Nephron (organoid): ENCODE measurements around the gene RBBP5.

Source experiments
- H3K27ac Mint-ChIP-seq, 3 experiments: 2 replicates each; pipeline ENCODE4 v1.8.0; 2020; ENCODE audit warnings: mixed read lengths in 3 of 3, mild to moderate bottlenecking in 2 of 3, moderate library complexity in 1 of 3
- H3K27me3 Mint-ChIP-seq: 2 replicates; pipeline ENCODE4 v1.8.0; 2021; ENCODE audit warnings: low read depth, mild to moderate bottlenecking, moderate library complexity, mixed read lengths
- H3K36me3 Mint-ChIP-seq: 2 replicates; pipeline ENCODE4 v1.8.0; 2020; ENCODE audit warnings: low read depth, mixed read lengths
- H3K4me1 Mint-ChIP-seq: 2 replicates; pipeline ENCODE4 v1.8.0; 2020; ENCODE audit warnings: mixed read lengths
- H3K4me3 Mint-ChIP-seq, 3 experiments: 2 replicates each; pipeline ENCODE4 v1.8.0; 2020; ENCODE audit warnings: mild to moderate bottlenecking in 3 of 3, mixed read lengths in 3 of 3, moderate library complexity in 2 of 3
- H3K9me3 Mint-ChIP-seq: 2 replicates; pipeline ENCODE4 v1.8.0; 2020; ENCODE audit warnings: mixed read lengths
- TF ChIP-seq, protein P1 (sequence below), 3 experiments: fragments of 200-600 bp; sonication (generic); IDR thresholded peaks; one replicate each; pipeline ENCODE4 v1.5.0; 2021; ENCODE audit warnings: antibody characterized with exemption in 3 of 3; ENCODE audit not compliant: unreplicated experiment in 3 of 3

RBBP5 gene

DNA sequence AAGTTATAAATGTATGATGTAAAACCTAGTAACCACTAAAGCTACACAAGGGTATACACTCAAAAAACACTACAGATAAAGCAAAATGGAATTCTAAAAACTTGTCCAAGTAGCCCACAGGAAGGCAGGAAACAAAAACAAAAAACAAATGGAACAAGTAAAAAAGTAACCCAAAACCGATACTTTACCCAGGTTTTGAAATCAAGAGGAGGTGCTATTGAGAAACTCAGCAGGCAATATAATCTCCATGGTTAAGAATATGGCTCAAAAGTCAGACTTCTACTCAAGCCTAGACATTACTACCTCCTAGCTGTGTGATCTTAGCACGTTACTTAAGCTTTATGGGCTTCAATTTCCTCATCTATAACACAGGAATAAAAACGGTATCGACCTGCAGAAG, 13.3 kb downstream of the RBBP5 start:
- Mint-ChIP-seq H3K27me3 (no peaks in the 10 kb centered on the region), H3K9me3 (no peaks in the 10 kb centered on the region), H3K4me1 (peaks cover 5% of the 10 kb centered on the region), H3K27ac (no peak overlapping the region), H3K4me3 (no peak overlapping the region), H3K36me3 (peaks cover 47% of the 10 kb centered on the region)
- TF ChIP-seq, protein P1, sequence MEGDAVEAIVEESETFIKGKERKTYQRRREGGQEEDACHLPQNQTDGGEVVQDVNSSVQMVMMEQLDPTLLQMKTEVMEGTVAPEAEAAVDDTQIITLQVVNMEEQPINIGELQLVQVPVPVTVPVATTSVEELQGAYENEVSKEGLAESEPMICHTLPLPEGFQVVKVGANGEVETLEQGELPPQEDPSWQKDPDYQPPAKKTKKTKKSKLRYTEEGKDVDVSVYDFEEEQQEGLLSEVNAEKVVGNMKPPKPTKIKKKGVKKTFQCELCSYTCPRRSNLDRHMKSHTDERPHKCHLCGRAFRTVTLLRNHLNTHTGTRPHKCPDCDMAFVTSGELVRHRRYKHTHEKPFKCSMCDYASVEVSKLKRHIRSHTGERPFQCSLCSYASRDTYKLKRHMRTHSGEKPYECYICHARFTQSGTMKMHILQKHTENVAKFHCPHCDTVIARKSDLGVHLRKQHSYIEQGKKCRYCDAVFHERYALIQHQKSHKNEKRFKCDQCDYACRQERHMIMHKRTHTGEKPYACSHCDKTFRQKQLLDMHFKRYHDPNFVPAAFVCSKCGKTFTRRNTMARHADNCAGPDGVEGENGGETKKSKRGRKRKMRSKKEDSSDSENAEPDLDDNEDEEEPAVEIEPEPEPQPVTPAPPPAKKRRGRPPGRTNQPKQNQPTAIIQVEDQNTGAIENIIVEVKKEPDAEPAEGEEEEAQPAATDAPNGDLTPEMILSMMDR (IDR thresholded peaks at IDR 0.05; ENCODE audit: unreplicated experiment in 3 of 3) = no peak

DNA sequence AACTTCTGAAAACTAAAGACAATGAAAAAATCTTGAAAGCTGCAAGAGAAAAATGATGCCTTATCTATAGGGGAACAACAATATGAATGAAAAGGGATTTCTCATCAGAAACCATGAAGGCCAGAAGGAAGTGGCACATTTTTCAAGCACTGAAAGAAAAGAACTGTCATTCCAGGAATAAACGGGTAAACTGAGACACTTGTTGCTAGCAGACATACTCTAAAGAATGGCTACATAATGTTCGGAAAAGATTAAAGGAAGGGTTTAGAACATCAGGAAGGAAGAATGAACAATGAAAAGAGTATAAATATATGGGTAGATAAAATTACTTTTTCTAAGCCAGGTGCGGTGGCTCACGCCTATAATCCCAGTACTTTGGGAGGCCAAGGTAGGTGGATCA, 14.5 kb downstream of the RBBP5 start:
- H3K27ac Mint-ChIP-seq = no peak overlapping the region
- no peaks in the 10 kb centered on the region for H3K27me3 Mint-ChIP-seq
- peaks cover 5% of the 10 kb centered on the region for H3K4me1 Mint-ChIP-seq
- H3K4me3 Mint-ChIP-seq = no peak overlapping the region
- peaks cover 49% of the 10 kb centered on the region for H3K36me3 Mint-ChIP-seq
- TF ChIP-seq, protein P1 (IDR thresholded peaks at IDR 0.05; ENCODE audit: unreplicated experiment in 3 of 3) = no peak
- no peaks in the 10 kb centered on the region for H3K9me3 Mint-ChIP-seq

DNA sequence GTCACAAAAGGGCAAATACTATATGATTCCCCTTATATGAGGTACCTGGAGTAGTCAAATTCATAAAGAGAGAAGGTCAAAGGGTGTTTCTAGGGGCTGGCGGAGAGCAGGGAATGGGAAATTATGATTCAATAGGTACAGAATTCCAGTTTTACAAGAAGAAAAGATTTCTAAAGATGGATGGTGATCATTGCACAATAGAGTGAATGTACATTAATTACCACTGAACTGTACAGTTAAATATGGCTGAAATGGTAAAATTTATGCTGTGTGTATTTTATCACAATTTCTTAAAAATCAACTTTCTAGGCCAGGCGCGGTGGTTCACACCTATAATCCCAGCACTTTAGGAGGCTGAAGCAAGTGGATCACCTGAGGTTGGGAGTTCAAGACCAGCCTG, 19.4 kb downstream of the RBBP5 start:
- TF ChIP-seq, protein P1 (IDR thresholded peaks at IDR 0.05; ENCODE audit: unreplicated experiment in 3 of 3) = no peak
- Mint-ChIP-seq H3K27me3 (no peaks in the 10 kb centered on the region), H3K27ac (no peak overlapping the region), H3K4me3 (no peak overlapping the region), H3K36me3 (peaks cover 80% of the 10 kb centered on the region), H3K9me3 (no peaks in the 10 kb centered on the region), H3K4me1 (no peaks in the 10 kb centered on the region)

DNA sequence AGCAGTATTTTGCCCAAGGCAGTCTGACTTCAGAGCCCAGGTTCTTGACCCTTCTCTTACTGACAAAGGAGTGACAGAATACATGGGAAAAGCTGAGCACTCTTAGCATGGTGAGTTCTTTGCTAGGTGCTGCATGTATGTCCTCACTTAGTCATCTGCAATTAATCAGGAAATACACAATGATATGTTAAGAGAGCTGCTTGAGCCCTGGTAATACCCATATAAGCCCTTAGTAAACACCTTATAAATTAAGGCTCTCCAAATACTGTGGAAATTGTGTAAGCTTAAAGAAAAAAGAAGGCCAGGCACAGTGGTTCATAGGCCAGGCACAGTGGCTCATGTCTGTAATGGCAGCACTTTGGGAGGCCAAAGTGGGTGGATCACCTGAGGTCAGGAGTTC, 23.5 kb downstream of the RBBP5 start:
- H3K27me3 Mint-ChIP-seq = no peaks in the 10 kb centered on the region
- H3K4me1 Mint-ChIP-seq = no peaks in the 10 kb centered on the region
- peaks cover 76% of the 10 kb centered on the region for H3K36me3 Mint-ChIP-seq
- TF ChIP-seq, protein P1 (IDR thresholded peaks at IDR 0.05; ENCODE audit: unreplicated experiment in 3 of 3) = no peak
- no peaks in the 10 kb centered on the region for H3K9me3 Mint-ChIP-seq
- no peak overlapping the region for H3K27ac Mint-ChIP-seq
- H3K4me3 Mint-ChIP-seq = no peak overlapping the region

DNA sequence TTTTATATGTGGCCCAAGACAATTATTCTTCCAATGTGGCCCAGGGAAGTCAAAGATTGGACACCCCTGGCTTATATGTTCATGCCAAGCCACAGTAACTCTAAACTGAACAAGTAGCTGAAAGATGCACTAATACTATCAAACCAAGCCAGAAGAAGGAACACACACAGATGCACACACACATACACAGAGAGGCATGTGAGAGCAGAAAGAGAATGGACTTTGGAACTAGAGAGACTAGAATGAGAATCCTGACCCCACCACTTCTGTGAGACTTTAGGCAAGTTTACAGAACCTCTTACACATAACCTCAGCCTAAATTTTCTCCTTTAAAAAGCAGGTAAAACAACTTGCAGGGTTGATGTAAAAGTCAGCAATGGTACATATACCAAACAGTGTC, 26.4 kb downstream of the RBBP5 start:
- H3K9me3 Mint-ChIP-seq = no peaks in the 10 kb centered on the region
- H3K36me3 Mint-ChIP-seq = peaks cover 73% of the 10 kb centered on the region
- H3K4me1 Mint-ChIP-seq = no peaks in the 10 kb centered on the region
- no peaks in the 10 kb centered on the region for H3K27me3 Mint-ChIP-seq
- TF ChIP-seq, protein P1 (IDR thresholded peaks at IDR 0.05; ENCODE audit: unreplicated experiment in 3 of 3) = no peak
- H3K27ac Mint-ChIP-seq = no peak overlapping the region
- H3K4me3 Mint-ChIP-seq = no peak overlapping the region

DNA sequence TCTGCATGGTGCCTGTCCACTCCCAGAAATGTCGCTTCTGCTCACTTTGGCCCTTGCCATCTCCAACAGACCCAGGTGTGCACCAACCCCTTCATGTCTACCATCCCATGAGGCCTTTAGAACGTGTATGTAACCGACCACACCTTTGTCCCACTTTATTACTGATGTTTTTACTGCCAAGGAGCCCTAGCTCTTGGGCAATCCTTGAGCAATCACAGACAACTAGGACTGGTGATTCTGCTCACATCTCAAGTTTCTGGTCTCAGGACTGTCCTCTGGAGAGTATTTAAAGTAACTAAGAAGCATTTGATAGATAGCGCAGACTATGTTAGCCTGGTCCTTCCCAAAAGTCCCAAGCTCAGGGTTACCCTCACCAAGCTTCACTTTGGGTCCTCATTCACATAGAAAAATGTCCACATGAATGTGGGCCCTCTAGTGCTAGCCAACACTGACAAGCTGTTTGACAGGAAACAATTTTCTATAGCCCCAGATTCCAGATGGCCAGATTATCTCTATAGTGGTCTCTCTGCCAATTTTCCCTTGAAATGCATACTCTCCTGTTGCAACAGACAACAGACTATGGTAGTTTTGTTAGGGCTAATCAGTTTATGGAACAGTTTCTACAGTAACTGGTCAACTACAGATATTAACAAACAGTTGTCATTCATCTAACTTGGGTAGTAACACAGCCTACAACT, 30.6 kb downstream of the RBBP5 start:
- H3K36me3 Mint-ChIP-seq = peaks cover 68% of the 10 kb centered on the region
- H3K9me3 Mint-ChIP-seq = no peaks in the 10 kb centered on the region
- H3K4me1 Mint-ChIP-seq = no peaks in the 10 kb centered on the region
- no peak overlapping the region for H3K27ac Mint-ChIP-seq
- H3K27me3 Mint-ChIP-seq = no peaks in the 10 kb centered on the region
- TF ChIP-seq, protein P1 (IDR thresholded peaks at IDR 0.05; ENCODE audit: unreplicated experiment in 3 of 3) = no peak
- H3K4me3 Mint-ChIP-seq = no peak overlapping the region
